Airway epithelial cell (primary cell): ENCODE measurements around the gene RPS6KA4. TPM values are rescaled to one million over a fixed set of nuclear protein-coding genes. Genes with fewer than 3 reads are reported as not detected.

Experiments used
- total RNA-seq: library from RNA; depleted of rRNA; stranded (reverse); fragments of >200 nt; gene quantifications from 2 replicates; pipeline ENCODE4 v1.2.3, GENCODE V29; 2015

RPS6KA4 gene
- 72.9 and 73.6 TPM in 2 replicates for total RNA-seq

GRCh38 chr11:64358907-64359711 lies at the start of gene RPS6KA4:
TSS of gene RPS6KA4 (plus strand) at chr11:64359162. CDS start at chr11:64359236, 74 bp downstream.

GRCh38 chr11:64317325-64317960 lies 41.5 kb upstream of the RPS6KA4 start, which contains the start of gene TRMT112:
TSS of gene TRMT112 (minus strand) at chr11:64317559. CDS start at chr11:64317526, 33 bp downstream.

GRCh38 chr11:64317961-64318765 lies 40.8 kb upstream of the RPS6KA4 start, which contains the start of gene PRDX5:
TSS of gene PRDX5 (plus strand) at chr11:64318121. CDS start at chr11:64318216, 95 bp downstream.

GRCh38 chr11:64339754-64340408 lies 19.1 kb upstream of the RPS6KA4 start, which contains the start of gene CCDC88B:
TSS of gene CCDC88B (plus strand) at chr11:64340204. CDS start at chr11:64340267, 63 bp downstream.

Other genes starting within 250 kb of the RPS6KA4 start
- 16.9 and 21.0 TPM in 2 replicates for gene MACROD1, start 193.0 kb upstream of the RPS6KA4 start, total RNA-seq
- 169 and 210 TPM in 2 replicates for gene STIP1, start 173.0 kb upstream of the RPS6KA4 start, total RNA-seq
- 0.14 TPM in 2 replicates for gene FERMT3, start 152.4 kb upstream of the RPS6KA4 start, total RNA-seq
- 57.4 and 58.1 TPM in 2 replicates for gene TRPT1, start 133.0 kb upstream of the RPS6KA4 start, total RNA-seq
- 74.9 and 110 TPM in 2 replicates for gene NUDT22, start 132.9 kb upstream of the RPS6KA4 start, total RNA-seq
- gene DNAJC4, start 128.6 kb upstream of the RPS6KA4 start, total RNA-seq = 7.0 and 15.3 TPM in 2 replicates
- gene VEGFB, start 124.6 kb upstream of the RPS6KA4 start, total RNA-seq = 21.6 and 24.8 TPM in 2 replicates
- gene FKBP2, start 118.1 kb upstream of the RPS6KA4 start, total RNA-seq = 64.6 and 77.1 TPM in 2 replicates
- gene PPP1R14B, start 112.2 kb upstream of the RPS6KA4 start, total RNA-seq = 418 and 455 TPM in 2 replicates
- gene PLCB3, start 107.6 kb upstream of the RPS6KA4 start, total RNA-seq = 58.8 and 64.0 TPM in 2 replicates
- 134 and 141 TPM in 2 replicates for gene BAD, start 74.5 kb upstream of the RPS6KA4 start, total RNA-seq
- gene GPR137, start 73.3 kb upstream of the RPS6KA4 start, total RNA-seq = 13.3 and 16.0 TPM in 2 replicates
- gene KCNK4, start 67.9 kb upstream of the RPS6KA4 start, total RNA-seq = not detected in 2 replicates
- gene CATSPERZ, start 58.8 kb upstream of the RPS6KA4 start, total RNA-seq = 0.63 TPM in 1 of 2 replicates, not detected in the other
- gene ESRRA, start 53.6 kb upstream of the RPS6KA4 start, total RNA-seq = 74.4 and 87.9 TPM in 2 replicates
- gene TRMT112, start 41.6 kb upstream of the RPS6KA4 start, total RNA-seq = 407 and 658 TPM in 2 replicates
- gene PRDX5, start 41.0 kb upstream of the RPS6KA4 start, total RNA-seq = 455 and 530 TPM in 2 replicates
- 8.7 TPM in 2 replicates for gene CCDC88B, start 19.0 kb upstream of the RPS6KA4 start, total RNA-seq
- not detected in 2 replicates for gene SLC22A11, start 196.8 kb downstream of the RPS6KA4 start, total RNA-seq
- gene SLC22A12, start 232.1 kb downstream of the RPS6KA4 start, total RNA-seq = not detected in 2 replicates